Astrocyte of the hippocampus (primary cell): Measurements from ENCODE around the gene OVCA2.

Source experiments
- DNase-seq: peaks from one replicate; pipeline ENCODE4 v3.0.0; 2011; ENCODE audit warnings: low read depth, low spot score

Gene OVCA2

DNA sequence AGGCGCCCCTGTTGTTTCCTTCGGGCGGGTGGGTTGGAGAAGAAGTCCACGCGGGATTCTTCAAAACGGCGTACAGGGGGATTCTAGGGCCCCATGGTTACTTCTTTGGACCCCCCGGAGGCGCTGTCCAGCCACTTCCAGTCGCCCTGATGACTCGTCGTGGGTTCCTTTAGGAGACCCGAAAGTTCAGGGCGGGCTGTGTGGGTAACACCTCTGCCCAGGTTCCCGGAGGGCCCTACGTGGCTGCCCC lies 12.4 kb downstream of the OVCA2 start:
- no peak for DNase-seq

DNA sequence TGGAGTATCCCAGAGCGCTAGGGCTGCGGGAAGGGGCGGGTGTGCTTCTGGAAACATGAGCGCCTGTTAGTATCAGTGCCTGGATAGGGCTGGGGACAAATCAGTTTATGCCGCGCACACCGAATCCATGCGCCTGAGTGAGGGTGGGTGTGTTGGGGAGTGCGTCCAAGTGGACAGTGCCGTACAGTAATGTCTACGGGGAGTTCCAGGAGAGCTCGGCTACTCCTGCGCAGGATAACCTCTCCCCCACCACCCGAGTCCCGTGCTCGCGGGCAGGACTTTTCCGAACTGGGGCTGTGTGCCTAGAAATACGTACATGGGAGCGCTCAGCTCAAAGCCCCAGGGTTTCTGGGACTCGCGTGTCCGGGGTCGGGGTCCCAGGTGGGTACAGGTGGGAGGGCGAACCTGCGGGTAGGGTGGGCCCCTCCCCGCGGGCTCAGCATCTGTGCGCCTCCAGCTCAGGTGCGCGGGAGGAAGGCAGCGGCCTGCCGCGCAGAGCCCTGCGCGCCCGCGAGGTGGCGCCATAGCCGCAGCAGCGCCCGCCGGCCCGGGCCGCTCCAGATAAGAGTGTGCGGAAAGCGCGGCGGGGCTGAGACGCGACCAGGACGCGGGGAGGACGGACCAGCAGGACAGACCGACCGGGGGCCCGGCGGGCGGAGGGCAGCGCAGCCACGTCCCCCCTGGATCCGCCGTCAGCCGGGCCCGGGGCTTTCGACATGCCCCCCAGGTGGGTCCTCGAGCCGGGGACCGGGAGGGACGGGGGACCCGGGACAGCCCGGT lies 12.9 kb downstream of the OVCA2 start, which contains the start of gene HIC1:
Gene HIC1 (plus strand): TSS at position 592 of the 780 bp plus-strand sequence. CDS start 1,588 bp downstream, outside the sequence.
- DNase-seq: peak; percentile 93

DNA sequence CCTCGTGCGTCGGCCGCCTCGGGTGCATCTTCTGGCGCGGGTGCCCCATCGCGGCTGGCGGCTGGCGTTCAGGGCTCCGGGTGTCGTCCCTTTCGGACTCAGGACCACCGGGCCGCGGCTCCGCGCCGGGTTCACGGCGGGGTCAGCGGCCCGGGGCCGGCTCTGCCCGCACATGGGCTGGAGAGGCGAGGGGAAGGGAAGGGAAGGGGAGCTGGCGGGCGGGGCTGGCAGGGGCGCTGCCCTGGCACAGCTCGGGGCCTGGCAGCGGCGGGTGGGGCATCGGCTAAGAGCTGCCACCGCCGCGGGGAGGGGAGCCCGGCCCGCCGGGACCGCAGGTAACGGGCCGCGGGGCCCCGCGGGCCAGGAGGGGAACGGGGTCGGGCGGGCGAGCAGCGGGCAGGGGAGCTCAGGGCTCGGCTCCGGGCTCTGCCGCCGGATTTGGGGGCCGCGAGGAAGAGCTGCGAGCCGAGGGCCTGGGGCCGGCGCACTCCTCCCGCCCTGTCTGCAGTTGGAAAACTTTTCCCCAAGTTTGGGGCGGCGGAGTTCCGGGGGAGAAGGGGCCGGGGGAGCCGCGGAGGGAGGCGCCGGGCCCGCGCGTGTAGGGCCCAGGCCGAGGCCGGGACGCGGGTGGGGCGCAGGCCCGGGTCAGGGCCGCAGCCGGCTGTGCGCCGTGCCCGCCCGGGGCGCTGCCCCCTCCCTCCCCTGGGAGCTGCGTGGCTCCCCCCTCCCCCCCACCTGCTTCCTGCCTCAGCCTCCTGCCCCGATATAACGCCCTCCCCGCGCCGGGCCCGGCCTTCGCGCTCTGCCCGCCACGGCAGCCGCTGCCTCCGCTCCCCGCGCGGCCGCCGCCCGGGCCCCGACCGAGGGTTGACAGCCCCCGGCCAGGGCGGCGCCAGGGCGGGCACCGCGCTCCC lies 13.7 kb downstream of the OVCA2 start:
- peak; percentile 75 for DNase-seq

DNA sequence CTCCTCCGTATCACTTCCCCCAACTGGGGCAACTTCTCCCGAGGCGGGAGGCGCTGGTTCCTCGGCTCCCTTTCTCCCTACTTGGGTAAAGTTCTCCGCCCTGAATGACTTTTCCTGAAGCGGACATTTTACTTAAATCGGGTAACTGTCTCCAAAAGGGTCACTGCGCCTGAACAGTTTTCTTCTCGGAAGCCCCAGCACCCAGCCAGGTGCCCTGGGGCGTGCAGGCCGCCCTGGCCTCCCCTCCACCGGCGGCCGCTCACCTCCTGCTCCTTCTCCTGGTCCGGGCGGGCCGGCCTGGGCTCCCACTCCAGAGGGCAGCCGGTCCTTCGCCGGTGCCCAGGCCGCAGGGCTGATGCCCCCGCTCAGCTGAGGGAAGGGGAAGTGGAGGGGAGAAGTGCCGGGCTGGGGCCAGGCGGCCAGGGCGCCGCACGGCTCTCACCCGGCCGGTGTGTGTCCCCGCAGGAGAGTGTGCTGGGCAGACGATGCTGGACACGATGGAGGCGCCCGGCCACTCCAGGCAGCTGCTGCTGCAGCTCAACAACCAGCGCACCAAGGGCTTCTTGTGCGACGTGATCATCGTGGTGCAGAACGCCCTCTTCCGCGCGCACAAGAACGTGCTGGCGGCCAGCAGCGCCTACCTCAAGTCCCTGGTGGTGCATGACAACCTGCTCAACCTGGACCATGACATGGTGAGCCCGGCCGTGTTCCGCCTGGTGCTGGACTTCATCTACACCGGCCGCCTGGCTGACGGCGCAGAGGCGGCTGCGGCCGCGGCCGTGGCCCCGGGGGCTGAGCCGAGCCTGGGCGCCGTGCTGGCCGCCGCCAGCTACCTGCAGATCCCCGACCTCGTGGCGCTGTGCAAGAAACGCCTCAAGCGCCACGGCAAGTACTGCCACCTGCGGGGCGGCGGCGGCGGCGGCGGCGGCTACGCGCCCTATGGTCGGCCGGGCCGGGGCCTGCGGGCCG lies 14.7 kb downstream of the OVCA2 start:
- peak; percentile 77 for DNase-seq

DNA sequence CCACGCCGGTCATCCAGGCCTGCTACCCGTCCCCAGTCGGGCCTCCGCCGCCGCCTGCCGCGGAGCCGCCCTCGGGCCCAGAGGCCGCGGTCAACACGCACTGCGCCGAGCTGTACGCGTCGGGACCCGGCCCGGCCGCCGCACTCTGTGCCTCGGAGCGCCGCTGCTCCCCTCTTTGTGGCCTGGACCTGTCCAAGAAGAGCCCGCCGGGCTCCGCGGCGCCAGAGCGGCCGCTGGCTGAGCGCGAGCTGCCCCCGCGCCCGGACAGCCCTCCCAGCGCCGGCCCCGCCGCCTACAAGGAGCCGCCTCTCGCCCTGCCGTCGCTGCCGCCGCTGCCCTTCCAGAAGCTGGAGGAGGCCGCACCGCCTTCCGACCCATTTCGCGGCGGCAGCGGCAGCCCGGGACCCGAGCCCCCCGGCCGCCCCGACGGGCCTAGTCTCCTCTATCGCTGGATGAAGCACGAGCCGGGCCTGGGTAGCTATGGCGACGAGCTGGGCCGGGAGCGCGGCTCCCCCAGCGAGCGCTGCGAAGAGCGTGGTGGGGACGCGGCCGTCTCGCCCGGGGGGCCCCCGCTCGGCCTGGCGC lies 15.4 kb downstream of the OVCA2 start:
- DNase-seq: peak; percentile 67

DNA sequence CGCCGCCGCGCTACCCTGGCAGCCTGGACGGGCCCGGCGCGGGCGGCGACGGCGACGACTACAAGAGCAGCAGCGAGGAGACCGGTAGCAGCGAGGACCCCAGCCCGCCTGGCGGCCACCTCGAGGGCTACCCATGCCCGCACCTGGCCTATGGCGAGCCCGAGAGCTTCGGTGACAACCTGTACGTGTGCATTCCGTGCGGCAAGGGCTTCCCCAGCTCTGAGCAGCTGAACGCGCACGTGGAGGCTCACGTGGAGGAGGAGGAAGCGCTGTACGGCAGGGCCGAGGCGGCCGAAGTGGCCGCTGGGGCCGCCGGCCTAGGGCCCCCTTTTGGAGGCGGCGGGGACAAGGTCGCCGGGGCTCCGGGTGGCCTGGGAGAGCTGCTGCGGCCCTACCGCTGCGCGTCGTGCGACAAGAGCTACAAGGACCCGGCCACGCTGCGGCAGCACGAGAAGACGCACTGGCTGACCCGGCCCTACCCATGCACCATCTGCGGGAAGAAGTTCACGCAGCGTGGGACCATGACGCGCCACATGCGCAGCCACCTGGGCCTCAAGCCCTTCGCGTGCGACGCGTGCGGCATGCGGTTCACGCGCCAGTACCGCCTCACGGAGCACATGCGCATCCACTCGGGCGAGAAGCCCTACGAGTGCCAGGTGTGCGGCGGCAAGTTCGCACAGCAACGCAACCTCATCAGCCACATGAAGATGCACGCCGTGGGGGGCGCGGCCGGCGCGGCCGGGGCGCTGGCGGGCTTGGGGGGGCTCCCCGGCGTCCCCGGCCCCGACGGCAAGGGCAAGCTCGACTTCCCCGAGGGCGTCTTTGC lies 16.2 kb downstream of the OVCA2 start:
- peak; percentile 56 for DNase-seq

DNA sequence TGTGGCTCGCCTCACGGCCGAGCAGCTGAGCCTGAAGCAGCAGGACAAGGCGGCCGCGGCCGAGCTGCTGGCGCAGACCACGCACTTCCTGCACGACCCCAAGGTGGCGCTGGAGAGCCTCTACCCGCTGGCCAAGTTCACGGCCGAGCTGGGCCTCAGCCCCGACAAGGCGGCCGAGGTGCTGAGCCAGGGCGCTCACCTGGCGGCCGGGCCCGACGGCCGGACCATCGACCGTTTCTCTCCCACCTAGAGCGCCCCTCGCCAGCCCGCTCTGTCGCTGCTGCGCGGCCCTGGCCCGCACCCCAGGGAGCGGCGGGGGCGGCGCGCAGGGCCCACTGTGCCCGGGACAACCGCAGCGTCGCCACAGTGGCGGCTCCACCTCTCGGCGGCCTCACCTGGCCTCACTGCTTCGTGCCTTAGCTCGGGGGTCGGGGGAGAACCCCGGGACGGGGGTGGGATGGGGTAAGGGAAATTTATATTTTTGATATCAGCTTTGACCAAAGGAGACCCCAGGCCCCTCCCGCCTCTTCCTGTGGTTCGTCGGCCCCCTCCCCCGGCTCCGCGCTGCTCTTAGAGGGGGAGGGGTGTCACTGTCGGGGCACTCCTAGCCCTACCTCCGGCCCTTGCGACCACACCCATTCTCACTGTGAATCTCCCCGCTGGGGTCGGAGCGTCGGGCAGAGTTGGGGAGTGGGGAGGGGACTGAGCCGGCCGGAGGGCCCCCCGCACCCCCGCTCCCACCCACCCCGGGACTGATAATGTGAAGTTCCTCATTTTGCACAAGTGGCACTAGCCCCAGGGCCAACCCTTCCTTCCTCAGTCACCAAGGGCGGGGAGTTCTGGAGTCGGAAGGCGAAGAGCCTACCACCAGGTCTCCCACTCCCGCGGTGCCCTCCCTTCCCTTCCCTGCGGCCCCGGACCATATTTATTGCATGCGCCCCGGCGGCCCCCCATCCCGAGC lies 17.0 kb downstream of the OVCA2 start:
- peak; percentile 81 for DNase-seq

DNA sequence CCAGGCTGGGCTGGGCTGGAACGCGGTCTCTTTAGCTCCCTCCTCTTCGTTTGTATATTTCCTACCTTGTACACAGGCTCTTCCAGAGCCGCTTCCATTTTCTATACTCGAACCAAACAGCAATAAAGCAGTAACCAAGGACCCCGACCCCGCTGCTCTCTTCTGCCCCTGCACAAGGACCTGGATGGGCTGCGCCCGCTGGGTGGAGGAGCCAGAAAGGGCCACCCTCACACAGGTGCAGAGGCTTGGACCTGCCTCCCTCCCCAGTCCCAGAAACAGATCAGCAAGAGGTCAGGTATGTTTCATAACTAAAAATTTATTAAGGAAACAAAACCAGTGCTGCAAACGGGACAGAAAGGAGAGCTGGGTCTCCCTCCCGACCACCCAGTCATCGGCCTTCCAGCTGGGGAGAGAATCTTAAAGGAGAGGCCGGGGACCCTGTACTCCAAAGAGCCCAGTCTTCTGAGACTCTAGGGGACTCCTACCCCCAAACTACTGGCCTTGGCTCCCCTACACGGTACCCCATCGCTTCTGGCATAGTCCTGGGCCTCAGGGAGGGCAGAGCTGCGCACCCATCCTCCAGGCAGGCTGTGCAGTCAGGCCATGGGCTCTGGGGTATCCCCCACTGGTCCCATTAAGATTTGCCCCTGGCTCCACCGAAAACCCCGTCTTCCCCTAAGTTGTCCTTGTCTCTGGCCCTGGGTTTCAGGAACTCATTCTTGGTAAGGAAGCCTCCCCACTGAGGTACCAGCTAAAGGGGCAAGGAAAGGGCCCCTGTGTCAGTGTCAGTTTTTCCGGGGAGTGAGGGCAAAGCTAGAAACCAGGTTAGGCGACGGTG lies 17.9 kb downstream of the OVCA2 start:
- DNase-seq: no peak

DNA sequence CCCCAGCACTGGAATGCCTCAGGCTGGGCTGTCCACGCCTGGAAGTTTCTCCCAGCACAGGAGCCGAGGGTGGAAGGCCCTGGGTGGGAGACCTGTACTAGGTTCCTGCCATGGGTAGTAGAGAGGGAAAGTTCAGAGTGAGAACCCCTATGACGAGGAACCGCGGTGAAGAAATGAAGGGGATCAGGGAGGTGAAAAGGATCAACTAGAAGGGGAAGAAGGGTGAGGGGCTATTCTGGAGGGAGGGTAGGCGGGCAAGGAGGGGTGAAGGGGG lies 18.5 kb downstream of the OVCA2 start:
- DNase-seq: no peak

DNA sequence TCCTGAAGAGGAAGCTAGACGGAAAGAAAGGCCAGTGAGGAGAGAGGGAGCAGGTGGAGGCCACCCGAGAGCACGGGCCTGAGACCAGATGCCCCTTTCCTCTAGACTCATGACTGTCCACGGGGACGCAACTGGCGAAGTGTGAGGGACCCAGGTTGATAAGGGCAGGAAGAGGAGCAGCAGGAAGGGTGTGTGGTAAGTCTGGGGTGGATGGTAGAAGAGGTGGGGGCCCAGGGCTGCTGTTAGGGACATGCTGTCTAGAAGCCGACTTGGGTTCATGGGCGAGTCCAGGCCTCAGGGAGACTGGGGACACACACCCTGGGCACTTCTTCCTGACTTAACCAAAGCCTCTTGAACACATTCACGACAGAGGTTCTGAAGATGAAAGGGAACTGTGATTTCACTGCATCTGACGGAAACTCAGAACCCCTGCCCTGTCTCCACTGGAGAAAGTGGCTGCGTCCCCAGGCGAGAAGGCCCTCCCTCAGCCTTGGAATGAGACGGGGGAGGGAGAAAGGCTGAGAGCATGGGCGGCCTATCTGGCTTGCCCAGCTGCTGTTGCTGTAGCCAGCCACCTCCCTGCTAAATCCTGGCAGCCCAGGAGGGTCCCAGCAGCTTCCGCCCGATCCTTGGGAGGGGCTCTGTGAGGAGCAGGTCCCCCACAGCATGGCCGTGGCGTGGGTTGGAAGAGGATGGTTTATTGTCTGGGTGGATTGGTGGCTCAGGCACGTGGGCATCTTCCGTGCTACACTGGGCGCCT lies 19.0 kb downstream of the OVCA2 start:
- no peak for DNase-seq

DNA sequence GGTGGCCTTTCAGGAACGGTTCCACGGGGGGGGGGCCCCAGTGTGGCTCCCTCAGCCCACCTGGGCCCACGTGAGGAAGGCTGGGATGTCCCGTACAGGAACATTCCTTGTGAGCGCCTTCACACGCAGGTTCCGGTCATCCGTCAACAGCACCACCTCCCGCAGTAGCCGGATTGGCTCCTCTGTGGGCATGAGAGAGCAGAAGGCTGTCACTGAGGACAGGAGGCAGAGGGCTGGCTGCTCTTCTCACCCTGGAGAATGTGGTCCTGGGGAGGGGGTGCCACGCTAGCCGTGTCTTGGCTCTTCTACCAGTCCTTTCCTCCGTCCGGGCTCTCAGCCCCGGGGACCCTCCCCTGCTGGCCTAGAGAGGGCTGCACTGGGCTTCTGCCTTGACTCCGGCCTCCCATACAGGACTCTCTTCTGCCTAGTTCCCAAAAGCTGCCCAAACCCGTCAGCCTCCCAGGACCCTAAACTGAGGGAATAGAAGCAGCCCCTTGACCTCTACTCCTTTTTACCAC lies 19.7 kb downstream of the OVCA2 start:
- no peak for DNase-seq

DNA sequence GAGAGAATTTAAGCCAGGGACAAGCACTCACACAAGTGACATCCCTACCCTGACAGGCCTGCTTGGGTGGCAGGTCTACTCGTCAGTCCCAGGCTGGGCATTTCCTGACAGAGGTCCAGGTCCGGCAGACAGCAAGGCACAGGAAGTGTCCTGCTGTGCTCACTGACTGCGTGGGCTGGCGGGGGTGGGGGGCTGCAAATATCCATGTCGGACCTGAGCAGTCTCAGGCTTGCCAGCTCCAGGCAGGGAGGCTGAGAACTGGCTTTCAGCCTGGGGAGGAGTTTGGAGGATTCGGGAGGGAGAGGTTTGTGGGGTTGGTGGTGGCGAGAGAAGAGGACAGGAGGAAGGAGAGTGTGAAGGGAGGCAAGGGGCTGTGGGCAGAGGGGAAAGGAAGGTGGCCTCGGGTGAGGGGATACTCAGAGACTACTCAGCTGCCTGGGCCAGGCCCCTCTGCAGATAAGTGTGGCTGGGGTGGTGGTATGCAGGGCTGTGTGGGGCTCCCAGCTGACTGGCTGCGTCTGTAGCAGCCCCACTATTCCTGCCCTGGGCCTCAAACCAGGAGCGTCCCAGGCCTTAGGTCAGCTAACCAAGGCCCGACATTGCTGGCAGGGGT lies 20.9 kb downstream of the OVCA2 start:
- peak; percentile 72 for DNase-seq

DNA sequence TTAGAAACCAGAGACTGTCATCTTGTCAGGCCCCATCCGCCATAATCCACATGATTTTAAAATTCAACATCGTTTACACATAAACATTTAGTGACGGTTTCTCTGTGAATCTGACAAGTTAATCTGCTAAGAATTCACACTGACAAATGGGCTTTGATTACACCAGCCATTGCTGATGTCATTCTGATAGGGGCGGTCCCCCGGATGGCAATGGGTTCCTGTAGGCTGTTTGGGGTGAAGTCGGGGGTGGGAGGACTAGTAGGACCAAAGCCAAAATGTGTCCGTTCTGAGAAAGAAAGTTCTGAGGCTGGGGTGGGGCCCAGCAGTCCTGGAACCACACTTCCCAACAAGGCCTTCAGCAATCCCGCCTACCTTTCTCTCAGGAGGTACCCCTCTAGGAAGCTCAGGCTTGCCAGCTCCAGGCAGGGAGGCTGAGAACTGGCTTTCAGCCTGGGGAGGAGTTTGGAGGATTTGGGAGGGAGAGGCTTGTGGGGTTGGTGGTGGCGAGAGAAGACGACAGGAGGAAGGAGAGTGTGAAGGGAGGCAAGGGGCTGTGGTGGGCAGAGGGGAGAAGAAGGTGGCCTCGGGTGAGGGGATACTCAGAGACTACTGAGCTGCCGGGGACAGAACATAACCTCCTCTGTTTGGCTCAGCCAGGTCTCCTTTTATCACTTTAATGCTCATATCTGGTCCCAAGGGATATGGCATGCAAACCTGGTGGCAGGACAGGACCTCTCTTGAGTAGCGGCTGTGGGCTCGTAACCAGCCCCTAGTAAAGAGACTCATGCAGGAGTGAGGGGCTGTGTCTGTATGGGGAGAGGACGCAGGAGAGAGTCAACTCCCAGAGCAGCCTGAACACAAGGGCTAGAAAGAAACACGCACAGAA lies 21.7 kb downstream of the OVCA2 start:
- no peak for DNase-seq

DNA sequence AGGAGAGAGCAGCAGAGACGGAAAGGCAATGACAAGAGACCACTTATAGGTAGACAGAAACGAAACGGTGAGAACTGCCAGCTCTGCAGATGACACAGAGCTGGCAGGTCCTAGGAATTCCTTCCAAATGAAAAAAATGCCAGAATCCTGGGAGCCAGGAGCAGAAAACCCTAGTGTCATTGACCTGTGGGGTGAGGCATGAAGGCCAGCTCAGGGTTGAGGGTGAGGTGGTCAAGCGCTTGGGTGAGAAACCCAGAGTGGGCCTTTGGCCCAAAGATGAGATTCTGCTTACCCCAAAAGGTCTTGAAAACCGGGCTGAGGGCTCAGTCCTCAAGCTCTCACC lies 22.3 kb downstream of the OVCA2 start:
- DNase-seq: no peak

DNA sequence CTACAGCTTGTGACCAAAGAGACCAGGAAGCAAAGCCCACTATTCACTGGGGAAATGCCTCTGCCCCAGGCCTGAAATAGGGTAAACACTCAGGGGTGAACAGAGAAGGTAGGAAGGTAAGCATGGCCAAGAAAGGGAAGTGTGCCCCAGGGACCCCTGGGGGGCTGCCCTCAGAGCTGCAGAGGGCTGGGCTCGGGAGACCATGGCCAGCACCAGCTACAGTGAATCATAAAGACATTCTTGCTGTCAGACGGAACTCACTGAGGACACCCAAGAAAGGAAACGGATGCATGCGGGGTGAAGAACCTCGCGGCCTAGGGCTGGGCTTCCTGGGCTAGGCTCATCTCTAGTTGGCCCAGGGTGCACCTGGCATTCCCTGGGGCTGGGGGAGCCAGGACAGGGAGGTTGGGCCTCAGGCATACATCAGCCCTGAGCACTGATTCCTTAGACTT lies 22.7 kb downstream of the OVCA2 start:
- no peak for DNase-seq
